GM12878 (cell line): ENCODE results near the gene TRIM62. TPM values are rescaled to one million over a fixed set of nuclear protein-coding genes. Genes with fewer than 3 reads are reported as not detected.

Source experiments
- ATAC-seq: fragments of 200-7000 bp; cut with Tn5 transposase; 3 replicates; pipeline ENCODE4 v1.9.1; 2020; ENCODE audit warnings: mild to moderate bottlenecking, moderate library complexity
- BruUV-seq: library from RNA; stranded (reverse); fragments of 400-500 nt; replicated peaks from 2 replicates; lab custom pipeline; 2021; lab: Mats Ljungman, UMichigan
- CTCF ChIA-PET: fragments of 300-600 bp; sonication (Branson Sonifier 250); formaldehyde crosslinking; extraction: SDS; loops from one replicate; lab custom pipeline; 2021; ENCODE audit warnings: inconsistent platforms; lab: Yijun Ruan, JAX
- POLR2A ChIA-PET: fragments of 350-600 bp; formaldehyde crosslinking; extraction: SDS; loops from one replicate; lab custom pipeline; 2021; ENCODE audit warnings: inconsistent platforms; lab: Charles Lee
- RAD21 ChIA-PET: fragments of 300-600 bp; sonication (Branson Sonifier 250); formaldehyde crosslinking; loops from one replicate; lab custom pipeline; 2023; ENCODE audit warnings: antibody characterized with exemption; ENCODE audit not compliant: unreplicated experiment; lab: Charles Lee
- SMC1A ChIA-PET: fragments of 300-600 bp; sonication (Branson Sonifier 250); formaldehyde crosslinking; loops from one replicate; lab custom pipeline; 2023; ENCODE audit not compliant: unreplicated experiment, uncharacterized antibody; lab: Charles Lee
- DNase-seq: peaks from one replicate; pipeline ENCODE4 v3.0.0-alpha.2; 2011; ENCODE audit warnings: low read depth, low spot score
- FAIRE-seq: peaks from 3 replicates; lab custom pipeline; 2011; peaks lifted over from hg19 to GRCh38; lab: Jason Lieb, UNC
- H2AFZ ChIP-seq: 2 replicates; pipeline ENCODE4 v1.6.0; 2011; ENCODE audit warnings: low read depth, low read length, control low read depth; ENCODE audit not compliant: control insufficient read depth
- H3K27ac ChIP-seq: 2 replicates; pipeline ENCODE4 v1.5.1; 2011; ENCODE audit warnings: control low read depth; ENCODE audit not compliant: control insufficient read depth, insufficient read depth
- H3K27me3 ChIP-seq, 2 experiments: replicated peaks in 1 of 2; 2 replicates each; pipeline versions ENCODE4 v1.6.0 to v1.6.1; 2011; ENCODE audit warnings: low read length in 1 of 2; ENCODE audit not compliant: control insufficient read depth in 2 of 2, insufficient read depth in 2 of 2
- H3K36me3 ChIP-seq, 2 experiments: 2 replicates each; pipeline ENCODE4 v1.5.1; 2011; ENCODE audit warnings: low read length in 1 of 2; ENCODE audit not compliant: control insufficient read depth in 2 of 2, insufficient read depth in 2 of 2
- H3K4me1 ChIP-seq: 2 replicates; pipeline ENCODE4 v1.6.1; 2011; ENCODE audit warnings: mild to moderate bottlenecking, low read length, moderate library complexity, mixed read lengths; ENCODE audit not compliant: control insufficient read depth, insufficient read depth
- H3K4me2 ChIP-seq: 2 replicates; pipeline ENCODE4 v1.6.0; 2011; ENCODE audit warnings: control low read depth; ENCODE audit not compliant: control insufficient read depth, insufficient read depth
- H3K4me3 ChIP-seq: fragments of 200-600 bp; sonication (generic); 2 replicates; pipeline ENCODE4 v1.5.1; 2016
- H3K79me2 ChIP-seq: 2 replicates; pipeline ENCODE4 v1.6.0; 2011; ENCODE audit warnings: low read length; ENCODE audit not compliant: control insufficient read depth, insufficient read depth
- H3K9ac ChIP-seq: 2 replicates; pipeline ENCODE4 v1.8.0; 2011; ENCODE audit warnings: low read length, control low read depth, mixed read lengths; ENCODE audit not compliant: control insufficient read depth, insufficient read depth
- H3K9me3 ChIP-seq: replicated peaks from 3 replicates; pipeline ENCODE4 v1.5.1; 2011; ENCODE audit warnings: mild to moderate bottlenecking, low read length; ENCODE audit not compliant: control insufficient read depth, insufficient read depth
- H4K20me1 ChIP-seq: 2 replicates; pipeline ENCODE4 v1.6.0; 2011; ENCODE audit not compliant: control insufficient read depth, insufficient read depth
- BCL3 ChIP-seq: IDR thresholded peaks from 2 replicates; pipeline ENCODE4 v1.6.1; 2011; ENCODE audit warnings: borderline replicate concordance, low read depth, mild to moderate bottlenecking, moderate library complexity, low read length; ENCODE audit not compliant: insufficient read depth, poor library complexity, severe bottlenecking
- LARP7 ChIP-seq: fragments of 450-650 bp; IDR thresholded peaks from 2 replicates; pipeline ENCODE4 v1.6.1; 2017; ENCODE audit warnings: mild to moderate bottlenecking
- RB1 ChIP-seq: fragments of 450-650 bp; formaldehyde crosslinking; IDR thresholded peaks from 2 replicates; pipeline ENCODE4 v1.6.1; 2017; ENCODE audit warnings: mild to moderate bottlenecking, borderline replicate concordance
- SPI1 ChIP-seq: IDR thresholded peaks from 2 replicates; pipeline ENCODE4 v1.6.1; 2011; ENCODE audit warnings: low read depth, mild to moderate bottlenecking, low read length, moderate library complexity, borderline replicate concordance; ENCODE audit not compliant: insufficient read depth
- SREBF1 ChIP-seq: IDR thresholded peaks from 2 replicates; pipeline ENCODE4 v1.6.1; 2012; ENCODE audit warnings: mild to moderate bottlenecking, low read length
- TCF3 ChIP-seq: IDR thresholded peaks from 2 replicates; pipeline ENCODE4 v1.6.1; 2012; ENCODE audit warnings: low read depth, mild to moderate bottlenecking, low read length, borderline replicate concordance; ENCODE audit not compliant: insufficient read depth
- YY1 ChIP-seq: IDR thresholded peaks from 2 replicates; pipeline ENCODE4 v1.6.1; 2011; ENCODE audit warnings: low read depth, mild to moderate bottlenecking, low read length
- ZBTB4 ChIP-seq: fragments of 450-650 bp; formaldehyde crosslinking; IDR thresholded peaks from 2 replicates; pipeline ENCODE4 v1.4.0; 2022; ENCODE audit warnings: mild to moderate bottlenecking, moderate library complexity
- ZZZ3 ChIP-seq: IDR thresholded peaks from 2 replicates; pipeline ENCODE4 v1.6.1; 2011; ENCODE audit warnings: low read depth; ENCODE audit not compliant: control insufficient read depth, insufficient read length
- WGBS: methylation state at CpG from one replicate; pipeline ENCODE4 v1.1.6; 2016; ENCODE audit warnings: low lambda C conversion rate; ENCODE audit not compliant: insufficient replicate concordance, insufficient coverage; ENCODE audit errors: missing lambda C conversion rate; 5-methylcytosine and 5-hydroxymethylcytosine counted together
- in situ Hi-C: fragments of 300-500 bp; cut with MboI; formaldehyde crosslinking; loops from 9 replicates; pipeline ENCODE4 v1.14.3; 2018; ENCODE audit warnings: mixed read lengths
- intact Hi-C: fragments of 100-400 bp; cut with micrococcal nuclease; formaldehyde crosslinking; loops from one replicate; pipeline ENCODE4 v1.14.2; 2022; ENCODE audit not compliant: unreplicated experiment
- polyA plus RNA-seq, 11 experiments: library from polyadenylated mRNA; depleted of rRNA in 4 of 11; unstranded in 6 of 11; stranded (reverse) in 5 of 11; fragments of >200 nt; fragmentation: Nextera tagmentation in 4 of 11; fragmentation: Illumina TruSeq in 1 of 11; extraction: Ambion mirVana in 4 of 11; extraction: Trizol in 1 of 11; gene quantifications; 1 replicate in 1 of 11; 2 replicates in 10 of 11; pipeline versions ENCODE4 v1.2.1 to v1.2.3, GENCODE V29; 2011 to 2016; ENCODE audit warnings: inconsistent platforms in 2 of 11, missing spikeins in 2 of 11, low read depth in 1 of 11
- total RNA-seq, 4 experiments: library from RNA; depleted of rRNA in 3 of 4; stranded (reverse); fragments of >200 nt in 3 of 4; fragmentation: Illumina TruSeq in 1 of 4; extraction: Trizol in 1 of 4; gene quantifications; 2 replicates each; pipeline versions ENCODE4 v1.2.1 to v1.2.3, GENCODE V29; 2013 to 2021
- TF ChIP-seq, protein P1 (sequence below): IDR thresholded peaks from 2 replicates; pipeline ENCODE4 v1.6.1; 2012; ENCODE audit warnings: mild to moderate bottlenecking, low read depth, low read length
- TF ChIP-seq, protein P2 (sequence below): IDR thresholded peaks from 2 replicates; pipeline ENCODE4 v1.6.1; 2012; ENCODE audit warnings: low read depth, low read length, improper control_type of control experiment
- TF ChIP-seq, protein P3 (sequence below): IDR thresholded peaks from 2 replicates; pipeline ENCODE4 v1.6.1; 2011; ENCODE audit warnings: low read depth, low read length, improper control_type of control experiment, borderline replicate concordance

The TRIM62 gene
- total and polyA plus RNA-seq, 10 of the 15 experiments (the other 5 are each of a cell fraction or from before 2014, with no cell fraction given), result 0.52 to 4.2 (median 1.9) TPM

- Histone ChIP-seq H3K4me1 (no peaks in the 10 kb centered on the region), H4K20me1 (no peaks in the 10 kb centered on the region), H3K4me2 (no peak overlapping the region), H2AFZ (no peak overlapping the region), H3K4me3 (no peak overlapping the region), H3K27ac (no peak overlapping the region), H3K79me2 (no peaks in the 10 kb centered on the region), H3K9me3 (no peaks in the 10 kb centered on the region; the same call in none of the 3 replicates), H3K27me3 (no peaks in the 10 kb centered on the region), H3K36me3 (no peaks in the 10 kb centered on the region), H3K9ac (no peak overlapping the region)
- ChIA-PET CTCF (interaction anchor here (0.9 kb wide), 2 partner anchors 9 to 75 kb away, joined by 3 to 4 read pairs; no protein-coding TSS in a partner anchor), POLR2A (no interaction called here), RAD21 (interaction anchor here (0.5 kb wide), 1 partner anchor 235 kb away, joined by 3 read pairs; no protein-coding TSS in a partner anchor), SMC1A (no interaction called here)
- BruUV-seq, result no TSS peak
- in situ Hi-C loops (no loop called here), intact Hi-C loops (no loop called here)
- ATAC-seq, result no peak
- DNase-seq, result no peak
- FAIRE-seq, result no peak
- WGBS, result 36% methylated on average over 12 of the region's 12 CpGs
- TF ChIP-seq SREBF1 (no peak), ZZZ3 (no peak), LARP7 (no peak), TCF3 (no peak), ZBTB4 (CRISPR knock-in tag) (no peak), SPI1 (no peak), YY1 (no peak), BCL3 (no peak), RB1 (no peak)
- TF ChIP-seq, protein P1, sequence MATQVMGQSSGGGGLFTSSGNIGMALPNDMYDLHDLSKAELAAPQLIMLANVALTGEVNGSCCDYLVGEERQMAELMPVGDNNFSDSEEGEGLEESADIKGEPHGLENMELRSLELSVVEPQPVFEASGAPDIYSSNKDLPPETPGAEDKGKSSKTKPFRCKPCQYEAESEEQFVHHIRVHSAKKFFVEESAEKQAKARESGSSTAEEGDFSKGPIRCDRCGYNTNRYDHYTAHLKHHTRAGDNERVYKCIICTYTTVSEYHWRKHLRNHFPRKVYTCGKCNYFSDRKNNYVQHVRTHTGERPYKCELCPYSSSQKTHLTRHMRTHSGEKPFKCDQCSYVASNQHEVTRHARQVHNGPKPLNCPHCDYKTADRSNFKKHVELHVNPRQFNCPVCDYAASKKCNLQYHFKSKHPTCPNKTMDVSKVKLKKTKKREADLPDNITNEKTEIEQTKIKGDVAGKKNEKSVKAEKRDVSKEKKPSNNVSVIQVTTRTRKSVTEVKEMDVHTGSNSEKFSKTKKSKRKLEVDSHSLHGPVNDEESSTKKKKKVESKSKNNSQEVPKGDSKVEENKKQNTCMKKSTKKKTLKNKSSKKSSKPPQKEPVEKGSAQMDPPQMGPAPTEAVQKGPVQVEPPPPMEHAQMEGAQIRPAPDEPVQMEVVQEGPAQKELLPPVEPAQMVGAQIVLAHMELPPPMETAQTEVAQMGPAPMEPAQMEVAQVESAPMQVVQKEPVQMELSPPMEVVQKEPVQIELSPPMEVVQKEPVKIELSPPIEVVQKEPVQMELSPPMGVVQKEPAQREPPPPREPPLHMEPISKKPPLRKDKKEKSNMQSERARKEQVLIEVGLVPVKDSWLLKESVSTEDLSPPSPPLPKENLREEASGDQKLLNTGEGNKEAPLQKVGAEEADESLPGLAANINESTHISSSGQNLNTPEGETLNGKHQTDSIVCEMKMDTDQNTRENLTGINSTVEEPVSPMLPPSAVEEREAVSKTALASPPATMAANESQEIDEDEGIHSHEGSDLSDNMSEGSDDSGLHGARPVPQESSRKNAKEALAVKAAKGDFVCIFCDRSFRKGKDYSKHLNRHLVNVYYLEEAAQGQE, result no peak
- TF ChIP-seq, protein P2, sequence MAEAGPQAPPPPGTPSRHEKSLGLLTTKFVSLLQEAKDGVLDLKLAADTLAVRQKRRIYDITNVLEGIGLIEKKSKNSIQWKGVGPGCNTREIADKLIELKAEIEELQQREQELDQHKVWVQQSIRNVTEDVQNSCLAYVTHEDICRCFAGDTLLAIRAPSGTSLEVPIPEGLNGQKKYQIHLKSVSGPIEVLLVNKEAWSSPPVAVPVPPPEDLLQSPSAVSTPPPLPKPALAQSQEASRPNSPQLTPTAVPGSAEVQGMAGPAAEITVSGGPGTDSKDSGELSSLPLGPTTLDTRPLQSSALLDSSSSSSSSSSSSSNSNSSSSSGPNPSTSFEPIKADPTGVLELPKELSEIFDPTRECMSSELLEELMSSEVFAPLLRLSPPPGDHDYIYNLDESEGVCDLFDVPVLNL, result no peak
- TF ChIP-seq, protein P3, sequence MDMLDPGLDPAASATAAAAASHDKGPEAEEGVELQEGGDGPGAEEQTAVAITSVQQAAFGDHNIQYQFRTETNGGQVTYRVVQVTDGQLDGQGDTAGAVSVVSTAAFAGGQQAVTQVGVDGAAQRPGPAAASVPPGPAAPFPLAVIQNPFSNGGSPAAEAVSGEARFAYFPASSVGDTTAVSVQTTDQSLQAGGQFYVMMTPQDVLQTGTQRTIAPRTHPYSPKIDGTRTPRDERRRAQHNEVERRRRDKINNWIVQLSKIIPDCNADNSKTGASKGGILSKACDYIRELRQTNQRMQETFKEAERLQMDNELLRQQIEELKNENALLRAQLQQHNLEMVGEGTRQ, result no peak
Measured at GRCh38 chr1:33220676-33221384, 39.0 kb upstream of the TRIM62 start.
